Peyer's patch (tissue), 4 donors: Measurements from ENCODE around the gene RFX2.

Experiments
- CTCF ChIP-seq, 6 experiments: fragments of 450-650 bp in 4 of 6; fragments of 200-600 bp in 2 of 6; sonication (generic) in 1 of 6; IDR thresholded peaks; one replicate each; pipeline ENCODE4 v1.5.1; 2017 to 2019; ENCODE audit warnings: antibody characterized with exemption in 6 of 6, mild to moderate bottlenecking in 3 of 6, moderate library complexity in 1 of 6
- POLR2A ChIP-seq, 2 donors: fragments of 450-650 bp; IDR thresholded peaks; one replicate each; pipeline ENCODE4 v1.5.1; 2017; ENCODE audit warnings: antibody characterized with exemption in 2 of 2, mild to moderate bottlenecking in 2 of 2, moderate library complexity in 2 of 2

GRCh38 chr19:6138066-6138465, 27.8 kb upstream of the RFX2 start:
- no peak for TF ChIP-seq CTCF (IDR thresholded peaks at IDR 0.05)
- no peak for TF ChIP-seq POLR2A (IDR thresholded peaks at IDR 0.05)
